Measurements from ENCODE around the gene SPACA5. TPM values are rescaled to one million over a fixed set of nuclear protein-coding genes. Genes with fewer than 3 reads are reported as not detected.
A peak's percentile ranks its signal among the peaks of the same experiment; 100 is the strongest.

The SPACA5 gene
- total and polyA plus RNA-seq, 2 experiments from 2014 or later, result not detected

DNA sequence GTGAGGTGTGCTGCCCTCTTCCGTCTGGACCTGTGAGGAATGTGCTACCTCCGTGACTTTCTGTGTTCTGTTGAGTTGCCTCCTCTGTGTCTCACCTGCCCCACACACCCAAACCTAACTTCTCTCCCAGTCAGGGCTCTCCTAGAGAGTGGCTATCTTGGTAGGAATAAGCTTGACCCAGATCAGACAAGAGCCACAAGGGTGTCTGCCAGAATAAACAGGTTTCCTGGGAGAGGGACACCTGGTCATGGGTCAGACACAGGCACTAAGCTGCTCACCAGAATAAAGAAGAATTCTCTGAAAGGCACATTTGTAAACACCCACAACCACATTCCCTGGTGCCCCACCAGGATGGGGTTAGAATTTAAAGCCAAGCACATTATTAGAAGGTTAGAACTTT lies 14.1 kb upstream of the SPACA5 start:
- Histone ChIP-seq H3K9me3 (ENCODE audit: low read depth) (no peaks in the 10 kb centered on the region), H3K9ac (no peak overlapping the region), H3K79me2 (ENCODE audit: insufficient read depth) (no peaks in the 10 kb centered on the region; the same call in 1 of the 2 replicates), H3K36me3 (ENCODE audit: low read depth) (peaks cover under 1% of the 10 kb centered on the region; the same call in 1 of the 2 replicates), H3K4me2 (ENCODE audit: unreplicated experiment) (no peak overlapping the region), H4K20me1 (ENCODE audit: insufficient read depth) (no peaks in the 10 kb centered on the region), H3K27me3 (replicated peaks; ENCODE audit: insufficient read depth) (no peaks in the 10 kb centered on the region), H3K4me3 (no peak overlapping the region), H3K27ac (no peak overlapping the region), H3F3A (ENCODE audit: insufficient read depth) (peaks cover 7% of the 10 kb centered on the region; the same call in 1 of the 2 replicates), H3K9me2 (ENCODE audit: insufficient read depth) (no peaks in the 10 kb centered on the region), H2AFZ (no peak overlapping the region), H3K4me1 (ENCODE audit: insufficient read depth) (no peaks in the 10 kb centered on the region)
- DNase-seq, result no peak
- in situ Hi-C loops (cut with MboI), result no loop called here
- 96 to 100% methylated on average over 2 of the region's 2 CpGs for WGBS, 2 experiments (ENCODE audit: low coverage in 1 of 2, low lambda C conversion rate in 2 of 2, missing lambda C conversion rate in 2 of 2)
- TF ChIP-seq EZH2phosphoT487 (IDR thresholded peaks at IDR 0.05; ENCODE audit: insufficient read depth, low read depth), result no peak
- no peak for TF ChIP-seq EZH2 (IDR thresholded peaks at IDR 0.05; ENCODE audit: insufficient read depth, poor library complexity, severe bottlenecking)

DNA sequence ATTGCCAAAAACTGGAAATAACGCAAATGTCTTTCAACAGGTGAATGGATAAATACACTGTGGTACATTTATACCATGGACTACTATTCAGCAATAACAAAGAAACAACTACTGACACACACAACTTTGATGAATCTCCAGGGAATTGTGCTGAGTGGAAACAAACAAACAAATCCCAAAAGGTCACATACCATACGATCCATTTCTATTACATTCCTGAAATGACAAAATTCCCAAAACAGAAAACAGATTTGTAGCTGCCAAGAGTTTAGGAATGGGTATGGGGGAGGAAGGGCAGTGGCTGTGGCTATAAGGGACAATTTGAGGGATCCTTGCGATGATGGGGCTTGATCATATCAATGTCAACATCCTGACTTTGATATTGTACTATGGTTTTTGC lies 5.5 kb upstream of the SPACA5 start:
- H3K9me3 ChIP-seq (ENCODE audit: low read depth), result no peaks in the 10 kb centered on the region
- peaks cover 13% of the 10 kb centered on the region; the same call in 1 of the 2 replicates for H3K79me2 ChIP-seq (ENCODE audit: insufficient read depth)
- H3K27me3 ChIP-seq (replicated peaks; ENCODE audit: insufficient read depth), result no peaks in the 10 kb centered on the region
- no peak overlapping the region for H3K4me2 ChIP-seq (ENCODE audit: unreplicated experiment)
- 97 to 100% methylated on average over 3 of the region's 3 CpGs for WGBS, 2 experiments (ENCODE audit: low coverage in 1 of 2, low lambda C conversion rate in 2 of 2, missing lambda C conversion rate in 2 of 2)
- in situ Hi-C loops (cut with MboI), result no loop called here
- no peak overlapping the region for H3K4me3 ChIP-seq
- H3K9me2 ChIP-seq (ENCODE audit: insufficient read depth), result no peaks in the 10 kb centered on the region
- DNase-seq, result no peak
- no peaks in the 10 kb centered on the region for H3K4me1 ChIP-seq (ENCODE audit: insufficient read depth)
- H4K20me1 ChIP-seq (ENCODE audit: insufficient read depth), result no peaks in the 10 kb centered on the region
- no peaks in the 10 kb centered on the region for H3F3A ChIP-seq (ENCODE audit: insufficient read depth)
- H3K9ac ChIP-seq, result no peak overlapping the region
- H3K27ac ChIP-seq, result no peak overlapping the region
- TF ChIP-seq EZH2phosphoT487 (IDR thresholded peaks at IDR 0.05; ENCODE audit: insufficient read depth, low read depth) (no peak), EZH2 (IDR thresholded peaks at IDR 0.05; ENCODE audit: insufficient read depth, poor library complexity, severe bottlenecking) (no peak)
- no peak overlapping the region for H2AFZ ChIP-seq
- H3K36me3 ChIP-seq (ENCODE audit: low read depth), result no peaks in the 10 kb centered on the region

DNA sequence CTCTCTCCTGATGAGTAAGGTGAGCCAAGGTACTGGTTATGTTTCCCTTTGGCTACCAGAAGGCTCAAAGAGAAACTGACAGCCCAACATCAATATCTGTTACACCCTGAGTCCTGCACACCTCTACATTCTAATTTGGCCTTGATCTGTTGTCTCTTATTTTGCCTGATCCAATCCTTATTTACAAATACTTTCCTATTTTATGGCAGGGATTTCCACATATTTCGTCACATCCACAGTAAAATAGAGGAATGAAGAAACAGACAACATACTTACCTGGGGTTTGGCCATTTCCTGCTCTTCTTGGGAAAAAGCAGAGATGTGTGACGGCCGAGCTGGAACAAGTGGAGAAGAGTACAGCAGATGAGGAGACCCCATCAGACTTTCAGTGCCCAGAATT lies 4.5 kb upstream of the SPACA5 start:
- H3K4me3 ChIP-seq, result 0 out of 2 replicates have a peak overlapping the region, but pooled peaks have one; percentile 84
- no peak overlapping the region for H3K4me2 ChIP-seq (ENCODE audit: unreplicated experiment)
- in situ Hi-C loops (cut with MboI), result no loop called here

DNA sequence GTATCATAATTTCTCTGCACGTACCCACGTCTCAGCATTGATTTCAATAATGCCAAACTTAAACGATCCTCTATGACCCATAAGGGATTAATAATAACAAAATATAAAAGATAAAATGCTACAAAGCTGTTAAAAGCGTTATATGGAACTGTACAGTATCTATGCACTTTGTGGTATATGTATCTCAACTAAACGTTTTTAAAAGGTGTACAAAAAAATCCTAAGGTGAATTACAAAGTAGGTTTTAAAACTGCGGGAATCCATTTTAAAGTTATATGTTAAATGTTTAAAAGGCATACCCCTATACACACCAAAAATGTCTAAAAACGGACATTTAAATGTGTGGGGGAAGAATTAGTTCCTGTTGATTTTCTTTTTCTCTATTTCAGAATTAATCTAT lies 3.9 kb upstream of the SPACA5 start:
- no peaks in the 10 kb centered on the region for H3K27me3 ChIP-seq (replicated peaks; ENCODE audit: insufficient read depth)
- H3K9me3 ChIP-seq (ENCODE audit: low read depth), result no peaks in the 10 kb centered on the region
- H3K36me3 ChIP-seq (ENCODE audit: low read depth), result no peaks in the 10 kb centered on the region
- H2AFZ ChIP-seq, result peak overlapping the region; percentile 89; the same call in 1 of the 2 replicates
- no peak for DNase-seq
- peak overlapping the region; percentile 75 for H3K4me2 ChIP-seq (ENCODE audit: unreplicated experiment)
- H3K4me1 ChIP-seq (ENCODE audit: insufficient read depth), result no peaks in the 10 kb centered on the region
- 17 to 29% methylated on average over 7 of the region's 7 CpGs for WGBS, 2 experiments (ENCODE audit: low coverage in 1 of 2, low lambda C conversion rate in 2 of 2, missing lambda C conversion rate in 2 of 2)
- TF ChIP-seq EZH2 (IDR thresholded peaks at IDR 0.05; ENCODE audit: insufficient read depth, poor library complexity, severe bottlenecking) (no peak), EZH2phosphoT487 (IDR thresholded peaks at IDR 0.05; ENCODE audit: insufficient read depth, low read depth) (no peak)
- no peak overlapping the region for H3K27ac ChIP-seq
- no peaks in the 10 kb centered on the region for H4K20me1 ChIP-seq (ENCODE audit: insufficient read depth)
- no peaks in the 10 kb centered on the region for H3F3A ChIP-seq (ENCODE audit: insufficient read depth)
- H3K9ac ChIP-seq, result peak overlapping the region; percentile 85
- H3K79me2 ChIP-seq (ENCODE audit: insufficient read depth), result peaks cover 13% of the 10 kb centered on the region; the same call in 1 of the 2 replicates
- in situ Hi-C loops (cut with MboI), result no loop called here
- H3K4me3 ChIP-seq, result peak overlapping the region; percentile 84
- H3K9me2 ChIP-seq (ENCODE audit: insufficient read depth), result no peaks in the 10 kb centered on the region

More for the DNA sequence above, 4.5 kb upstream of the SPACA5 start:
- H3K9ac ChIP-seq, result no peak overlapping the region
- H3K4me1 ChIP-seq (ENCODE audit: insufficient read depth), result no peaks in the 10 kb centered on the region
- H3F3A ChIP-seq (ENCODE audit: insufficient read depth), result no peaks in the 10 kb centered on the region
- H3K27me3 ChIP-seq (replicated peaks; ENCODE audit: insufficient read depth), result no peaks in the 10 kb centered on the region
- no peak overlapping the region for H3K27ac ChIP-seq
- DNase-seq, result no peak
- H4K20me1 ChIP-seq (ENCODE audit: insufficient read depth), result no peaks in the 10 kb centered on the region
- no peak overlapping the region for H2AFZ ChIP-seq
- peaks cover 13% of the 10 kb centered on the region; the same call in 1 of the 2 replicates for H3K79me2 ChIP-seq (ENCODE audit: insufficient read depth)
- 77 to 93% methylated on average over 3 of the region's 3 CpGs for WGBS, 2 experiments (ENCODE audit: low coverage in 1 of 2, low lambda C conversion rate in 2 of 2, missing lambda C conversion rate in 2 of 2)
- TF ChIP-seq EZH2phosphoT487 (IDR thresholded peaks at IDR 0.05; ENCODE audit: insufficient read depth, low read depth) (no peak), EZH2 (IDR thresholded peaks at IDR 0.05; ENCODE audit: insufficient read depth, poor library complexity, severe bottlenecking) (no peak)
- H3K9me2 ChIP-seq (ENCODE audit: insufficient read depth), result no peaks in the 10 kb centered on the region
- H3K36me3 ChIP-seq (ENCODE audit: low read depth), result no peaks in the 10 kb centered on the region
- no peaks in the 10 kb centered on the region for H3K9me3 ChIP-seq (ENCODE audit: low read depth)
